ENCODE measurements around the gene ORMDL3. TPM values are rescaled to one million over a fixed set of nuclear protein-coding genes. Genes with fewer than 3 reads are reported as not detected.

Gene ORMDL3
- total RNA-seq, 4 donors from 2014 or later, result 145 to 419 (median 200) TPM

- TF ChIP-seq CTCF (IDR thresholded peaks at IDR 0.05; ENCODE audit: low read depth), result no peak
Observed at GRCh38 chr17:39889200-39889599, 38.2 kb downstream of the ORMDL3 start.

- no peak for TF ChIP-seq CTCF (IDR thresholded peaks at IDR 0.05; ENCODE audit: low read depth)
Observed at GRCh38 chr17:39887078-39887477, 40.3 kb downstream of the ORMDL3 start.

- no peak for TF ChIP-seq CTCF (IDR thresholded peaks at IDR 0.05; ENCODE audit: low read depth)
Observed at GRCh38 chr17:39872751-39873150, 54.6 kb downstream of the ORMDL3 start.

GRCh38 chr17:39871801-39872200, 55.6 kb downstream of the ORMDL3 start:
- no peak for TF ChIP-seq CTCF (IDR thresholded peaks at IDR 0.05; ENCODE audit: low read depth)

Other genes with a start within 250 kb of the ORMDL3 start
- 10 to 100 TPM in 1 of 4 donors, 1 to 10 TPM in 3; 7.6 to 12.8 (median 8.0) TPM for gene PGAP3, start 239.5 kb downstream of the ORMDL3 start, total RNA-seq
- 10 to 100 TPM in 3 of 4 donors, 1 to 10 TPM in 1; 8.5 to 13.2 (median 12.3) TPM for gene ERBB2, start 227.5 kb downstream of the ORMDL3 start, total RNA-seq
- 10 to 100 TPM; 32.4 to 52.7 (median 46.4) TPM for gene MIEN1, start 197.1 kb downstream of the ORMDL3 start, total RNA-seq
- gene GRB7, start 189.7 kb downstream of the ORMDL3 start, total RNA-seq, result under 1 TPM in 1 of 4 donors, not detected in 3; 0.44 TPM
- 1 to 10 TPM in 3 of 4 donors, under 1 TPM in 1; 0.98 to 1.9 (median 1.4) TPM for gene IKZF3, start 63.3 kb downstream of the ORMDL3 start, total RNA-seq
- gene ZPBP2, start 59.4 kb downstream of the ORMDL3 start, total RNA-seq, result not detected
- 10 to 100 TPM; 15.2 to 80.4 (median 24.3) TPM for gene GSDMB, start 9.0 kb downstream of the ORMDL3 start, total RNA-seq
- not detected for gene LRRC3C, start 131 bp upstream of the ORMDL3 start, total RNA-seq
- 1 to 10 TPM in 3 of 4 donors, not detected in 1; 1.3 to 9.0 (median 7.1) TPM for gene GSDMA, start 35.4 kb upstream of the ORMDL3 start, total RNA-seq
- 10 to 100 TPM; 52.2 to 86.8 (median 68.2) TPM for gene PSMD3, start 53.2 kb upstream of the ORMDL3 start, total RNA-seq
- gene CSF3, start 87.8 kb upstream of the ORMDL3 start, total RNA-seq, result not detected
- gene MED24, start 126.8 kb upstream of the ORMDL3 start, total RNA-seq, result 10 to 100 TPM; 47.6 to 75.5 (median 63.0) TPM
- gene THRA, start 135.4 kb upstream of the ORMDL3 start, total RNA-seq, result 10 to 100 TPM; 35.7 to 81.2 (median 47.1) TPM
- 10 to 100 TPM in 2 of 4 donors, 1 to 10 TPM in 2; 4.2 to 16.0 (median 12.7) TPM for gene NR1D1, start 173.0 kb upstream of the ORMDL3 start, total RNA-seq
- gene MSL1, start 194.4 kb upstream of the ORMDL3 start, total RNA-seq, result 10 to 100 TPM; 42.0 to 87.6 (median 61.7) TPM
- gene CASC3, start 212.9 kb upstream of the ORMDL3 start, total RNA-seq, result 10 to 100 TPM; 37.4 to 81.4 (median 71.8) TPM
- gene RAPGEFL1, start 249.9 kb upstream of the ORMDL3 start, total RNA-seq, result 1 to 10 TPM; 2.4 to 7.3 (median 5.2) TPM

All from subcutaneous adipose tissue (tissue), 4 donors.